Measurements from ENCODE around the gene TNKS1BP1. TPM values are rescaled to one million over a fixed set of nuclear protein-coding genes. Genes with fewer than 3 reads are reported as not detected.
"Not testable (repeated sequence)": the region's sequence is repeated elsewhere in the genome, so short reads cannot be mapped to it uniquely, and the experiment has no call there.

Gene TNKS1BP1
- total RNA-seq, 1 experiment from 2014 or later = 129 TPM

GRCh38 chr11:57288771-57289579 is 35.8 kb downstream of the TNKS1BP1 start:
- no peak for DNase-seq (ENCODE audit: low spot score)

- DNase-seq (ENCODE audit: low spot score) = no peak
Observed at GRCh38 chr11:57287884-57288283, 36.9 kb downstream of the TNKS1BP1 start.

GRCh38 chr11:57283231-57283990 is 41.3 kb downstream of the TNKS1BP1 start:
- no peak for DNase-seq (ENCODE audit: low spot score)

- not testable (repeated sequence) for DNase-seq (ENCODE audit: low spot score)
Observed at GRCh38 chr11:57281546-57281945, 43.2 kb downstream of the TNKS1BP1 start.

GRCh38 chr11:57279116-57279515 is 45.6 kb downstream of the TNKS1BP1 start:
- DNase-seq (ENCODE audit: low spot score) = no peak

- DNase-seq (ENCODE audit: low spot score) = no peak
Observed at GRCh38 chr11:57278721-57279095, 46.0 kb downstream of the TNKS1BP1 start.

- DNase-seq (ENCODE audit: low spot score) = peak; percentile 91
Observed at GRCh38 chr11:57277845-57278720, 46.7 kb downstream of the TNKS1BP1 start.

GRCh38 chr11:57276971-57277675 is 47.6 kb downstream of the TNKS1BP1 start:
- no peak for DNase-seq (ENCODE audit: low spot score)

GRCh38 chr11:57276169-57276970 is 48.4 kb downstream of the TNKS1BP1 start:
- no peak for DNase-seq (ENCODE audit: low spot score)

- DNase-seq (ENCODE audit: low spot score) = no peak
Observed at GRCh38 chr11:57275582-57275981, 49.2 kb downstream of the TNKS1BP1 start.

- DNase-seq (ENCODE audit: low spot score) = no peak
Observed at GRCh38 chr11:57274904-57275498, 49.8 kb downstream of the TNKS1BP1 start.

- DNase-seq (ENCODE audit: low spot score) = no peak
Observed at GRCh38 chr11:57273448-57274058, 51.2 kb downstream of the TNKS1BP1 start.

GRCh38 chr11:57269571-57270021 is 55.2 kb downstream of the TNKS1BP1 start:
- no peak for DNase-seq (ENCODE audit: low spot score)

- DNase-seq (ENCODE audit: low spot score) = no peak
Observed at GRCh38 chr11:57266157-57266556, 58.6 kb downstream of the TNKS1BP1 start.

- DNase-seq (ENCODE audit: low spot score) = no peak
Observed at GRCh38 chr11:57263351-57263750, 61.4 kb downstream of the TNKS1BP1 start.

- DNase-seq (ENCODE audit: low spot score) = no peak
Observed at GRCh38 chr11:57262157-57262556, 62.6 kb downstream of the TNKS1BP1 start.

GRCh38 chr11:57260937-57261783 is 63.6 kb downstream of the TNKS1BP1 start:
- no peak for DNase-seq (ENCODE audit: low spot score)

- no peak for DNase-seq (ENCODE audit: low spot score)
Observed at GRCh38 chr11:57256119-57256518, 68.6 kb downstream of the TNKS1BP1 start.

All from HT-29 (cell line).